DND-41 (cell line): ENCODE measurements around the gene KLF3.

Experiments used
- ATAC-seq: fragments of 200-7000 bp; cut with Tn5 transposase; 3 replicates; pipeline ENCODE4 v1.9.1; 2021; ENCODE audit warnings: low read depth; ENCODE audit not compliant: insufficient read depth
- DNase-seq: peaks from one replicate; pipeline ENCODE4 v3.0.0-alpha.2; 2020
- H2AFZ ChIP-seq: 2 replicates; pipeline ENCODE4 v1.6.0; 2012; ENCODE audit warnings: low read depth, low read length
- H3K27ac ChIP-seq: 2 replicates; pipeline ENCODE4 v1.5.1; 2012; ENCODE audit warnings: low read length, inconsistent platforms
- H3K27me3 ChIP-seq: fragments of 200-600 bp; sonication (generic); 2 replicates; pipeline ENCODE4 v1.6.0; 2012; ENCODE audit warnings: low read length, mild to moderate bottlenecking, inconsistent platforms; ENCODE audit not compliant: insufficient read depth, poor library complexity
- H3K36me3 ChIP-seq: 2 replicates; pipeline ENCODE4 v1.5.1; 2012; ENCODE audit warnings: low read length, inconsistent platforms; ENCODE audit not compliant: insufficient read depth
- H3K4me1 ChIP-seq: 2 replicates; pipeline ENCODE4 v1.5.1; 2012; ENCODE audit warnings: mild to moderate bottlenecking, low read length; ENCODE audit not compliant: insufficient read depth
- H3K4me2 ChIP-seq: 2 replicates; pipeline ENCODE4 v1.6.0; 2012; ENCODE audit warnings: mild to moderate bottlenecking, moderate library complexity, low read length, inconsistent platforms; ENCODE audit not compliant: insufficient read depth
- H3K4me3 ChIP-seq, 2 experiments: fragments of 200-600 bp in 1 of 2; shearing (Covaris generic) in 1 of 2; 2 replicates each; pipeline ENCODE4 v1.5.1; 2012 to 2016; ENCODE audit warnings: inconsistent platforms in 2 of 2, low read length in 2 of 2, mild to moderate bottlenecking in 2 of 2, low read depth in 1 of 2, moderate library complexity in 1 of 2
- H3K79me2 ChIP-seq: 2 replicates; pipeline ENCODE4 v1.6.0; 2012; ENCODE audit warnings: low read length, inconsistent platforms; ENCODE audit not compliant: insufficient read depth
- H3K9ac ChIP-seq: 2 replicates; pipeline ENCODE4 v1.6.0; 2012; ENCODE audit warnings: low read depth, mild to moderate bottlenecking, inconsistent platforms, low read length, moderate library complexity
- H3K9me3 ChIP-seq: 2 replicates; pipeline ENCODE4 v1.5.1; 2012; ENCODE audit warnings: low read length, moderate library complexity, mild to moderate bottlenecking, inconsistent platforms; ENCODE audit not compliant: insufficient read depth, severe bottlenecking
- H4K20me1 ChIP-seq: 2 replicates; pipeline ENCODE4 v1.6.0; 2012; ENCODE audit warnings: low read length; ENCODE audit not compliant: insufficient read depth
- EZH2 ChIP-seq: IDR thresholded peaks from 3 replicates; pipeline ENCODE4 v1.6.1; 2012; ENCODE audit warnings: borderline replicate concordance, low read depth, mild to moderate bottlenecking, moderate library complexity, low read length, inconsistent platforms; ENCODE audit not compliant: severe bottlenecking
- TF ChIP-seq, protein P1 (sequence below): IDR thresholded peaks from 2 replicates; pipeline ENCODE4 v1.5.1; 2012; ENCODE audit warnings: borderline replicate concordance, low read length, moderate library complexity, mild to moderate bottlenecking; ENCODE audit not compliant: poor library complexity, severe bottlenecking; ENCODE audit errors: extremely low read depth

The KLF3 gene

DNA sequence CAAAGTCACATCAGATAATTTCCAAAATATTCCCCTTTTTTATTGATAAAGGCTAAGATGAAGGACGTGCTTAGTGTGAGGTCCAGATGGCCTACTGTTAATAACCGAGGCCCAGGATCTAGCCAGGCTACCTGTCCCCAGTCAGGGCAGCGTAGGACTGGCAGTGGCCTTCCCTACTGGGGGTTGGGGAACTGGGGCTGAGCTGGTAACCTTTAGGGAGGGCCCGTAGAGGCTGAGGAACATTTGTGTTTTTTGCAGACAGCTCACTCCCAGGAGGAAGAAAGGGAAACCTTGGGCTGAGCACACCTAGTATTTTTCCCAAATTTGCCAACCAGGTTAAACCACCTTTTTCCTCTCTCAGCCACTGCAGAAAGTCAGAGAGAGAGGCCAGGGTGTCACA is 59.1 kb downstream of the KLF3 start:
- no peaks in the 10 kb centered on the region for H4K20me1 ChIP-seq
- H3K36me3 ChIP-seq, result no peaks in the 10 kb centered on the region
- no peak overlapping the region for H3K27ac ChIP-seq
- no peak for TF ChIP-seq EZH2
- TF ChIP-seq, protein P1, sequence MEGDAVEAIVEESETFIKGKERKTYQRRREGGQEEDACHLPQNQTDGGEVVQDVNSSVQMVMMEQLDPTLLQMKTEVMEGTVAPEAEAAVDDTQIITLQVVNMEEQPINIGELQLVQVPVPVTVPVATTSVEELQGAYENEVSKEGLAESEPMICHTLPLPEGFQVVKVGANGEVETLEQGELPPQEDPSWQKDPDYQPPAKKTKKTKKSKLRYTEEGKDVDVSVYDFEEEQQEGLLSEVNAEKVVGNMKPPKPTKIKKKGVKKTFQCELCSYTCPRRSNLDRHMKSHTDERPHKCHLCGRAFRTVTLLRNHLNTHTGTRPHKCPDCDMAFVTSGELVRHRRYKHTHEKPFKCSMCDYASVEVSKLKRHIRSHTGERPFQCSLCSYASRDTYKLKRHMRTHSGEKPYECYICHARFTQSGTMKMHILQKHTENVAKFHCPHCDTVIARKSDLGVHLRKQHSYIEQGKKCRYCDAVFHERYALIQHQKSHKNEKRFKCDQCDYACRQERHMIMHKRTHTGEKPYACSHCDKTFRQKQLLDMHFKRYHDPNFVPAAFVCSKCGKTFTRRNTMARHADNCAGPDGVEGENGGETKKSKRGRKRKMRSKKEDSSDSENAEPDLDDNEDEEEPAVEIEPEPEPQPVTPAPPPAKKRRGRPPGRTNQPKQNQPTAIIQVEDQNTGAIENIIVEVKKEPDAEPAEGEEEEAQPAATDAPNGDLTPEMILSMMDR, result no peak
- no peak overlapping the region for H3K4me3 ChIP-seq
- no peak overlapping the region for H3K4me2 ChIP-seq
- no peaks in the 10 kb centered on the region for H3K9me3 ChIP-seq
- no peaks in the 10 kb centered on the region for H3K27me3 ChIP-seq
- no peaks in the 10 kb centered on the region for H3K79me2 ChIP-seq
- no peaks in the 10 kb centered on the region for H3K4me1 ChIP-seq
- ATAC-seq, result no peak
- H2AFZ ChIP-seq, result no peak overlapping the region
- H3K9ac ChIP-seq, result no peak overlapping the region
- no peak for DNase-seq

GRCh38 chr4:38723726-38724474 is 59.9 kb downstream of the KLF3 start:
- ATAC-seq (no peak), DNase-seq (no peak)
- H3K4me1 ChIP-seq, result no peaks in the 10 kb centered on the region
- H3K9ac ChIP-seq, result no peak overlapping the region
- no peaks in the 10 kb centered on the region for H3K9me3 ChIP-seq
- H3K36me3 ChIP-seq, result no peaks in the 10 kb centered on the region
- TF ChIP-seq EZH2, result no peak
- TF ChIP-seq, protein P1, result no peak
- H4K20me1 ChIP-seq, result no peaks in the 10 kb centered on the region
- no peaks in the 10 kb centered on the region for H3K27me3 ChIP-seq
- no peak overlapping the region for H3K4me2 ChIP-seq
- H3K4me3 ChIP-seq, result no peak overlapping the region
- H3K79me2 ChIP-seq, result no peaks in the 10 kb centered on the region
- H2AFZ ChIP-seq, result no peak overlapping the region
- no peak overlapping the region for H3K27ac ChIP-seq

DNA sequence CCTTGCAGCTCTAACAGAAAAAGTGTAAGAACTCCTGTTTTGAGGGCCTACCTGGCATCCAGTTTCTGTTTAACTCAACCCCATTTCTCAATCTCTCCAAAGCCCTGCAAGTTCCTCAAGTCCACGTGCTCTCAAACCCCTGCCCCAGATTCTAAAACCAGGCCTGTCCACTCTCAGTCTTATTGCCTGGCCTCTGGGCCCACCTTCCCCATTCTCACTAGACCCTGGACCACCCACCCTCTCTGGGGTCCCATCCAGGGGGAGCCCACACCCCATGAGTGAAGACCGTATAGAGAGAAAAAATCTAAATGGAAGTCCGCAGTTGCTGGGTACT is 60.4 kb downstream of the KLF3 start:
- no peaks in the 10 kb centered on the region for H4K20me1 ChIP-seq
- no peak overlapping the region for H3K9ac ChIP-seq
- no peak overlapping the region for H3K4me3 ChIP-seq
- H3K27ac ChIP-seq, result no peak overlapping the region
- H3K79me2 ChIP-seq, result no peaks in the 10 kb centered on the region
- no peaks in the 10 kb centered on the region for H3K27me3 ChIP-seq
- no peaks in the 10 kb centered on the region for H3K36me3 ChIP-seq
- no peaks in the 10 kb centered on the region for H3K4me1 ChIP-seq
- TF ChIP-seq, protein P1, result no peak
- TF ChIP-seq EZH2, result no peak
- DNase-seq, result no peak
- no peak overlapping the region for H2AFZ ChIP-seq
- no peak overlapping the region for H3K4me2 ChIP-seq
- H3K9me3 ChIP-seq, result no peaks in the 10 kb centered on the region
- ATAC-seq, result no peak
